HG02763 (cell line): ENCODE results near the gene TUBA4B.

Experiments
- ATAC-seq: cut with Tn5 transposase; IDR thresholded peaks from one replicate; pipeline ENCODE4 v1.9.1; 2021; ENCODE audit warnings: mild to moderate bottlenecking, moderate library complexity; ENCODE audit not compliant: unreplicated experiment

Gene TUBA4B

GRCh38 chr2:219218732-219219701, 34.0 kb upstream of the TUBA4B start, which contains the start of gene ABCB6:
Gene ABCB6, minus strand, starts transcription at chr2:219218958. Its CDS starts 285 bp downstream, at chr2:219218673.
- peak; percentile 71 for ATAC-seq

GRCh38 chr2:219219784-219220532, 33.1 kb upstream of the TUBA4B start:
- no peak for ATAC-seq

- no peak for ATAC-seq
These were observed 32.2 kb upstream of the TUBA4B start for GRCh38 chr2:219220652-219221402.

- no peak for ATAC-seq
These were observed 31.0 kb upstream of the TUBA4B start for GRCh38 chr2:219221957-219222518.

GRCh38 chr2:219223831-219224610, 29.0 kb upstream of the TUBA4B start:
- no peak for ATAC-seq

- no peak for ATAC-seq
These were observed 27.7 kb upstream of the TUBA4B start for GRCh38 chr2:219225350-219225749.

GRCh38 chr2:219228041-219228910, 24.8 kb upstream of the TUBA4B start:
- ATAC-seq = no peak

- ATAC-seq = peak; percentile 2
These were observed 24.1 kb upstream of the TUBA4B start for GRCh38 chr2:219228911-219229304.

GRCh38 chr2:219229305-219230058, 23.6 kb upstream of the TUBA4B start, which contains the start of the genes ANKZF1 and ATG9A:
Gene ANKZF1, plus strand, starts transcription at chr2:219229806. Its CDS starts 452 bp downstream, at chr2:219230258.
Gene ATG9A, minus strand, starts transcription at chr2:219229636. Its CDS starts 1,612 bp downstream, at chr2:219228024.
- peak; percentile 97 for ATAC-seq

- no peak for ATAC-seq
These were observed 22.9 kb upstream of the TUBA4B start for GRCh38 chr2:219230059-219230540.

GRCh38 chr2:219234331-219234730, 18.7 kb upstream of the TUBA4B start:
- no peak for ATAC-seq

GRCh38 chr2:219243291-219243761, 9.7 kb upstream of the TUBA4B start:
- ATAC-seq = no peak

GRCh38 chr2:219244789-219245147, 8.3 kb upstream of the TUBA4B start:
- no peak for ATAC-seq

GRCh38 chr2:219245148-219245898, 7.7 kb upstream of the TUBA4B start, which contains the start of the genes GLB1L and STK16:
Gene GLB1L, minus strand, starts transcription at chr2:219245444. Its CDS starts 1,871 bp downstream, at chr2:219243573.
Gene STK16, plus strand, starts transcription at chr2:219245479. Its CDS starts 521 bp downstream, at chr2:219246000.
- peak; percentile 67 for ATAC-seq

GRCh38 chr2:219245899-219246230, 7.2 kb upstream of the TUBA4B start:
- ATAC-seq = no peak

- no peak for ATAC-seq
These were observed 6.5 kb upstream of the TUBA4B start for GRCh38 chr2:219246559-219246958.
